Measurements from ENCODE around the gene ASB10.

ASB10 gene

DNA sequence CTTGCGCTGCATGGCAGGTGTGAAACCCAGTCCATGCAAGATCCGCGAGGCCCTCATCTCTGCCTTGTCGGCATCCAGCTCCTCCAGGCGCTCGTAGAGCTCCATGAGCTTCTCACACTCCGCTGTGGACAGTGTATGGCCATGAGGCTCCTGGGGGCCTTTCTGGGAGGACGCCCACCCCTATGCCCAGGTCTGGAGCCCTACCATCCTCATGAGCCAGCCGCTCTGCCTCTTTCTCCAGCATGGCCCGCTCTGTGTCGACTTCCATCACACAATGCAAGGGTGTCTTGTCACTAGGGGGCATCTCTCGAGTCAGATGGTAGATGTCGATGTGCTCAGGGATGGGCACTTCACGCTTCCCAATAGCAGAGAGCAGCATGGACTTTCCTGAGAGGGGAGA lies 36.7 kb upstream of the ASB10 start:
- TF ChIP-seq, protein P1, sequence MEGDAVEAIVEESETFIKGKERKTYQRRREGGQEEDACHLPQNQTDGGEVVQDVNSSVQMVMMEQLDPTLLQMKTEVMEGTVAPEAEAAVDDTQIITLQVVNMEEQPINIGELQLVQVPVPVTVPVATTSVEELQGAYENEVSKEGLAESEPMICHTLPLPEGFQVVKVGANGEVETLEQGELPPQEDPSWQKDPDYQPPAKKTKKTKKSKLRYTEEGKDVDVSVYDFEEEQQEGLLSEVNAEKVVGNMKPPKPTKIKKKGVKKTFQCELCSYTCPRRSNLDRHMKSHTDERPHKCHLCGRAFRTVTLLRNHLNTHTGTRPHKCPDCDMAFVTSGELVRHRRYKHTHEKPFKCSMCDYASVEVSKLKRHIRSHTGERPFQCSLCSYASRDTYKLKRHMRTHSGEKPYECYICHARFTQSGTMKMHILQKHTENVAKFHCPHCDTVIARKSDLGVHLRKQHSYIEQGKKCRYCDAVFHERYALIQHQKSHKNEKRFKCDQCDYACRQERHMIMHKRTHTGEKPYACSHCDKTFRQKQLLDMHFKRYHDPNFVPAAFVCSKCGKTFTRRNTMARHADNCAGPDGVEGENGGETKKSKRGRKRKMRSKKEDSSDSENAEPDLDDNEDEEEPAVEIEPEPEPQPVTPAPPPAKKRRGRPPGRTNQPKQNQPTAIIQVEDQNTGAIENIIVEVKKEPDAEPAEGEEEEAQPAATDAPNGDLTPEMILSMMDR (IDR thresholded peaks at IDR 0.05; ENCODE audit: low read depth, low read length, poor library complexity, severe bottlenecking), result peak; percentile 7
- no peak for TF ChIP-seq EZH2phosphoT487 (IDR thresholded peaks at IDR 0.05; ENCODE audit: borderline replicate concordance, low read length)
- H4K20me1 ChIP-seq (ENCODE audit: control insufficient read depth, insufficient read depth, low read depth, low read length), result peaks cover 13% of the 10 kb centered on the region; the same call in 1 of the 2 replicates
- H3K79me2 ChIP-seq (ENCODE audit: control insufficient read depth, low read length), result peaks cover 35% of the 10 kb centered on the region
- no peaks in the 10 kb centered on the region for H3K9me2 ChIP-seq (replicated peaks; ENCODE audit: control insufficient read depth, low read length)
- no peaks in the 10 kb centered on the region for H3K27me3 ChIP-seq (ENCODE audit: control insufficient read depth, low read length)
- no peak overlapping the region for H3K4me2 ChIP-seq (ENCODE audit: low read length)
- peaks cover 20% of the 10 kb centered on the region for H3K4me1 ChIP-seq (ENCODE audit: control insufficient read depth, low read length)
- H3F3A ChIP-seq (ENCODE audit: control insufficient read depth, insufficient read depth), result no peaks in the 10 kb centered on the region
- H3K36me3 ChIP-seq (ENCODE audit: control insufficient read depth, low read length), result peaks cover 69% of the 10 kb centered on the region
- no peak overlapping the region for H3K27ac ChIP-seq (ENCODE audit: low read depth, low read length)
- no peak overlapping the region for H3K4me3 ChIP-seq (ENCODE audit: low read length)
- H3K9me3 ChIP-seq (ENCODE audit: control insufficient read depth, insufficient read depth, low read length), result no peaks in the 10 kb centered on the region

DNA sequence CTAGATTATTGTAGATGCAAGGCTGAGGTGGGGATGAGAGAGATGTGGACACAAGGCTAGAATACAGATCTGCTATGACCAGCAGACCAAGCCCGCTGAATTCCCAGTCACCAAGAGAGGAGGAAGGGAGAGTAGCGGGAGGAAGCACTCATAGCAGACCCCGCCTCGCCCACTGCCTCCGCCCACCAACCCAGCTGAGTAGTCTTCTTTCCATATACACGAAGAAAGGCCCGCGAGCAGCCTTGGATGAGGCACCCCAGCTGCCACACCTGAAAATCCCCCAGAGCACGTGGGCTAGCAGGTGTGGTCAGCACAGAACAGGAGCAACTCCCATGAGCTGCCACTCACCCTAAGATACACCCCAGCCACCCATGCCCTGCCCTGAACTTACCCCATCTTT lies 31.1 kb upstream of the ASB10 start:
- Histone ChIP-seq H3K27ac (ENCODE audit: low read depth, low read length) (no peak overlapping the region), H3K36me3 (ENCODE audit: control insufficient read depth, low read length) (peaks cover 94% of the 10 kb centered on the region), H3F3A (ENCODE audit: control insufficient read depth, insufficient read depth) (no peaks in the 10 kb centered on the region), H3K4me3 (ENCODE audit: low read length) (no peak overlapping the region), H3K79me2 (ENCODE audit: control insufficient read depth, low read length) (no peaks in the 10 kb centered on the region), H4K20me1 (ENCODE audit: control insufficient read depth, insufficient read depth, low read depth, low read length) (no peaks in the 10 kb centered on the region), H3K9me3 (ENCODE audit: control insufficient read depth, insufficient read depth, low read length) (no peaks in the 10 kb centered on the region), H3K4me2 (ENCODE audit: low read length) (no peak overlapping the region), H3K9me2 (replicated peaks; ENCODE audit: control insufficient read depth, low read length) (no peaks in the 10 kb centered on the region), H3K4me1 (ENCODE audit: control insufficient read depth, low read length) (no peaks in the 10 kb centered on the region), H3K27me3 (ENCODE audit: control insufficient read depth, low read length) (no peaks in the 10 kb centered on the region)
- TF ChIP-seq, protein P1 (IDR thresholded peaks at IDR 0.05; ENCODE audit: low read depth, low read length, poor library complexity, severe bottlenecking), result no peak

DNA sequence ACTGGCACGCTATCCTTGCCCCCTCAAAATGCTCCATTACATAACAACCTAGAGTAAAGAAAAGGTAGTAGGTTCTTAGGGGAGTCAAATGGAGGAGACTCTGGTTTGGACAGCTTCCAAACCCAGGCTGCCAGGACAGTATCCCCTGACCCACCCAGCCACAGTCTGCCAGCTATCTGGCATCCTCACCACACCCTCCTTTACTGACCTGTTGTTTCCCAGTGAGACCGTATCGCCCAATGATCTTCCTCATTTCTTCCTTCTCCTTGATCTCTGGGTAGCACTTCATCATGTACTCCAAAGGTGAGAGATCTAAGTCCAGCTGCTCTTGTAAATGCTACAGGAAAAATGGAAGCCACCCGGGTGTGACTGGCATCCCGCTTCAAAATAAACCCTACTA lies 28.3 kb upstream of the ASB10 start:
- no peak overlapping the region for H3K27ac ChIP-seq (ENCODE audit: low read depth, low read length)
- H4K20me1 ChIP-seq (ENCODE audit: control insufficient read depth, insufficient read depth, low read depth, low read length), result no peaks in the 10 kb centered on the region; the same call in 1 of the 2 replicates
- no peak overlapping the region for H3K4me2 ChIP-seq (ENCODE audit: low read length)
- H3K4me1 ChIP-seq (ENCODE audit: control insufficient read depth, low read length), result no peaks in the 10 kb centered on the region
- H3K27me3 ChIP-seq (ENCODE audit: control insufficient read depth, low read length), result no peaks in the 10 kb centered on the region
- H3K9me2 ChIP-seq (replicated peaks; ENCODE audit: control insufficient read depth, low read length), result no peaks in the 10 kb centered on the region
- no peaks in the 10 kb centered on the region for H3K9me3 ChIP-seq (ENCODE audit: control insufficient read depth, insufficient read depth, low read length)
- peaks cover 11% of the 10 kb centered on the region; the same call in 1 of the 2 replicates for H3F3A ChIP-seq (ENCODE audit: control insufficient read depth, insufficient read depth)
- no peak overlapping the region for H3K4me3 ChIP-seq (ENCODE audit: low read length)
- H3K36me3 ChIP-seq (ENCODE audit: control insufficient read depth, low read length), result peaks cover 85% of the 10 kb centered on the region
- TF ChIP-seq, protein P1 (IDR thresholded peaks at IDR 0.05; ENCODE audit: low read depth, low read length, poor library complexity, severe bottlenecking), result no peak
- no peaks in the 10 kb centered on the region for H3K79me2 ChIP-seq (ENCODE audit: control insufficient read depth, low read length)

DNA sequence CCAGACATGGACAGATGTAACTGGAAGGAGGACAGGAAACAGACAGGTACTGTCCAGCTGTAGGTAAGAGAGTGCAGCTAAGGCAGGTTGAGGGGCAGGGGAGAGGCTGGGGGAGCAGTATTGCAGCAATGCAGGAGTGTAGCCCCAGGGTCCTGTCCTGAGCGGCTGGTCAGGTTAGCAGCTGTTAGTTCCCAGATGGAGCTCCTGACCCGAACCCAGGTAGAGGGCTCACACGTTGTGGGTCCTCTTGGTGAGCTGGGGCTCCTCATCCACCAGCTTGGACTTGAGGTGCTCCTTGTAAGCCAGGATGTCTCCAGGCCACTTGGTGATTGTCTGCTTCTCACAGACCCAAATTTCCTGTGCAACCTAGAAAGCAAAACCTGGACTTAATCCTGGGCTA lies 26.8 kb upstream of the ASB10 start:
- TF ChIP-seq, protein P1 (IDR thresholded peaks at IDR 0.05; ENCODE audit: low read depth, low read length, poor library complexity, severe bottlenecking), result no peak
- TF ChIP-seq EZH2phosphoT487 (IDR thresholded peaks at IDR 0.05; ENCODE audit: borderline replicate concordance, low read length), result no peak

More for the DNA sequence above, 26.8 kb upstream of the ASB10 start:
- H3K27ac ChIP-seq (ENCODE audit: low read depth, low read length), result no peak overlapping the region
- no peak overlapping the region for H3K4me3 ChIP-seq (ENCODE audit: low read length)
- H3K36me3 ChIP-seq (ENCODE audit: control insufficient read depth, low read length), result peaks cover 71% of the 10 kb centered on the region
- no peaks in the 10 kb centered on the region; the same call in 1 of the 2 replicates for H4K20me1 ChIP-seq (ENCODE audit: control insufficient read depth, insufficient read depth, low read depth, low read length)
- H3K79me2 ChIP-seq (ENCODE audit: control insufficient read depth, low read length), result no peaks in the 10 kb centered on the region
- H3K4me2 ChIP-seq (ENCODE audit: low read length), result no peak overlapping the region
- H3K9me3 ChIP-seq (ENCODE audit: control insufficient read depth, insufficient read depth, low read length), result no peaks in the 10 kb centered on the region
- no peaks in the 10 kb centered on the region for H3K9me2 ChIP-seq (replicated peaks; ENCODE audit: control insufficient read depth, low read length)
- peaks cover 11% of the 10 kb centered on the region; the same call in 1 of the 2 replicates for H3F3A ChIP-seq (ENCODE audit: control insufficient read depth, insufficient read depth)
- no peaks in the 10 kb centered on the region for H3K27me3 ChIP-seq (ENCODE audit: control insufficient read depth, low read length)
- no peaks in the 10 kb centered on the region for H3K4me1 ChIP-seq (ENCODE audit: control insufficient read depth, low read length)

All from DOHH2 (cell line).